GM23248 (cell line): ENCODE results near the gene CASKIN1. TPM values are rescaled to one million over a fixed set of nuclear protein-coding genes. Genes with fewer than 3 reads are reported as not detected.
"Not testable (repeated sequence)": the region's sequence is repeated elsewhere in the genome, so short reads cannot be mapped to it uniquely, and the experiment has no call there.

Experiments used
- DNase-seq: peaks from one replicate; pipeline ENCODE4 v3.0.0-alpha.2; 2015
- H2AFZ ChIP-seq: fragments of 200-600 bp; sonication (generic); 2 replicates; pipeline ENCODE4 v1.6.1; 2016; ENCODE audit warnings: antibody characterized with exemption
- H3F3A ChIP-seq: fragments of 200-600 bp; sonication (generic); 2 replicates; pipeline ENCODE4 v1.6.1; 2016; ENCODE audit warnings: mild to moderate bottlenecking, antibody characterized with exemption, mixed run types; ENCODE audit not compliant: insufficient read depth
- H3K27ac ChIP-seq: fragments of 200-600 bp; sonication (generic); 2 replicates; pipeline ENCODE4 v1.5.1; 2016; ENCODE audit warnings: mild to moderate bottlenecking
- H3K27me3 ChIP-seq: fragments of 200-600 bp; sonication (generic); replicated peaks from 2 replicates; pipeline ENCODE4 v1.6.1; 2016; ENCODE audit warnings: mild to moderate bottlenecking; ENCODE audit not compliant: insufficient read depth
- H3K36me3 ChIP-seq: fragments of 200-600 bp; sonication (generic); 2 replicates; pipeline ENCODE4 v1.6.1; 2016; ENCODE audit warnings: low read depth, mild to moderate bottlenecking
- H3K4me1 ChIP-seq: fragments of 200-600 bp; sonication (generic); 2 replicates; pipeline ENCODE4 v1.6.1; 2016; ENCODE audit warnings: mild to moderate bottlenecking; ENCODE audit not compliant: insufficient read depth
- H3K4me2 ChIP-seq: fragments of 200-600 bp; sonication (generic); one replicate; pipeline ENCODE4 v1.6.1; 2016; ENCODE audit warnings: mild to moderate bottlenecking; ENCODE audit not compliant: unreplicated experiment
- H3K4me3 ChIP-seq: fragments of 200-600 bp; sonication (generic); 2 replicates; pipeline ENCODE4 v1.5.1; 2016; ENCODE audit warnings: mild to moderate bottlenecking
- H3K79me2 ChIP-seq: fragments of 200-600 bp; sonication (generic); 2 replicates; pipeline ENCODE4 v1.6.1; 2016; ENCODE audit warnings: mild to moderate bottlenecking; ENCODE audit not compliant: insufficient read depth
- H3K9ac ChIP-seq: fragments of 200-600 bp; sonication (generic); 2 replicates; pipeline ENCODE4 v1.6.1; 2016; ENCODE audit warnings: mild to moderate bottlenecking
- H3K9me2 ChIP-seq: fragments of 200-600 bp; sonication (generic); 2 replicates; pipeline ENCODE4 v1.6.1; 2016; ENCODE audit warnings: mixed run types, mild to moderate bottlenecking, moderate library complexity; ENCODE audit not compliant: insufficient read depth
- H3K9me3 ChIP-seq: fragments of 200-600 bp; sonication (generic); one replicate; pipeline ENCODE4 v1.6.1; 2017; ENCODE audit warnings: low read depth
- H4K20me1 ChIP-seq: fragments of 200-600 bp; sonication (generic); 2 replicates; pipeline ENCODE4 v1.6.0; 2016; ENCODE audit not compliant: insufficient read depth
- EZH2 ChIP-seq: fragments of 200-600 bp; sonication (generic); IDR thresholded peaks from 2 replicates; pipeline ENCODE4 v1.6.1; 2018; ENCODE audit warnings: antibody characterized with exemption, mild to moderate bottlenecking; ENCODE audit not compliant: insufficient read depth, poor library complexity, severe bottlenecking
- EZH2phosphoT487 ChIP-seq: fragments of 200-600 bp; sonication (generic); IDR thresholded peaks from 2 replicates; pipeline ENCODE4 v1.6.1; 2018; ENCODE audit warnings: antibody characterized with exemption, moderate library complexity, mild to moderate bottlenecking, low read depth; ENCODE audit not compliant: insufficient read depth
- WGBS, 2 experiments: methylation state at CpG; one replicate each; pipeline ENCODE4 v1.1.6; 2015 to 2017; ENCODE audit warnings: low lambda C conversion rate in 2 of 2, low coverage in 1 of 2; ENCODE audit errors: missing lambda C conversion rate in 2 of 2; 5-methylcytosine and 5-hydroxymethylcytosine counted together
- in situ Hi-C: fragments of 300-500 bp; cut with MboI; formaldehyde crosslinking; loops from 2 replicates; pipeline ENCODE4 v1.15.0; 2020
- polyA plus RNA-seq: library from polyadenylated mRNA; unstranded; fragments of >200 nt; fragmentation: Nextera tagmentation; extraction: Ambion mirVana; gene quantifications from 2 replicates; pipeline ENCODE4 v1.2.1, GENCODE V29; 2016
- total RNA-seq: library from RNA; depleted of rRNA; stranded (reverse); fragments of >200 nt; shearing (Covaris generic); gene quantifications from 2 replicates; pipeline ENCODE4 v1.2.3, GENCODE V29; 2014

Gene CASKIN1
- total and polyA plus RNA-seq, 2 experiments from 2014 or later, result not detected

DNA sequence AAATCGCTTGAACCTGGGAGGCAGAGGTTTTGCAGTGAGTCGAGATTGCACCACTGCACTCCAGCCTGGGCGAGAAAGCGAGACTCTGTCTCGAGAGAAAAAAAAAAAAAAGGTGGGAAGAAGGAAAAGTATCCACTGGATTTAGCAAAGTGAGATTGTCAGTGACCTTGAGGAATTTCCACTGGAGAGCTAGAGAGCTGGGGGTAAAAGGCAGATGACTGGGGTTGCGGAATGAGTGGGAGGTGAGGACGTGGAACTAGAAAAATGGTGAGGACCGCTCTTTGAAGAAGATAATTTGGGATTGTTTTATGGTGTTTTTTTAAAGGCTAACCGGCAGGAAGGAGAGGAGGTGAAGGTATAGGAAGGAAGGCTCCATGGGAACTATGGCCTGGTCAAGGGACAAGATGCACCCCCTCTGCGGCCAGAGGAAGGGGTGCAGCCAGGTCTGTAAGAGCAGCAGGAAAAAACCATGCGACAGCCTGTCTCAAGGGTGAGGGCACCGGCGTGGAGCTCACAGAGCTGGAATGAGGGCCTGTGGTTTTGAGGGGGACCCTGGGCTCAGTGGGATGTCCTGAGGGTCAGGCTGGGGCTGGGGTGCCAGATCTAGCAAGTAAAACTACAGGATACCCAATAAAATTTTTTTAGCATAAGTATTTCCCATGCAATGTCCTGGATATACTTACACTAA is 8.2 kb upstream of the CASKIN1 start:
- peaks cover 16% of the 10 kb centered on the region for H3K79me2 ChIP-seq
- in situ Hi-C loops, result no loop called here
- H3K9ac ChIP-seq, result peak overlapping the region; percentile 86
- peak overlapping the region; percentile 93 for H2AFZ ChIP-seq
- H3K27ac ChIP-seq, result peak overlapping the region; percentile 69; the same call in 1 of the 2 replicates
- H3K9me2 ChIP-seq, result no peaks in the 10 kb centered on the region
- H3K4me2 ChIP-seq, result peak overlapping the region; percentile 72
- peak overlapping the region; percentile 83 for H3K4me3 ChIP-seq
- no peaks in the 10 kb centered on the region for H4K20me1 ChIP-seq
- no peaks in the 10 kb centered on the region for H3K36me3 ChIP-seq
- no peaks in the 10 kb centered on the region for H3F3A ChIP-seq
- H3K9me3 ChIP-seq, result no peaks in the 10 kb centered on the region
- DNase-seq, result no peak
- no peak for TF ChIP-seq EZH2
- TF ChIP-seq EZH2phosphoT487, result no peak
- H3K4me1 ChIP-seq, result peaks cover 3% of the 10 kb centered on the region; the same call in 1 of the 2 replicates
- H3K27me3 ChIP-seq, result no peaks in the 10 kb centered on the region
- 72 to 76% methylated on average over 13 of the region's 13 CpGs for WGBS, 2 experiments

GRCh38 chr16:2203119-2203688 is 6.8 kb upstream of the CASKIN1 start:
- H3K9ac ChIP-seq, H3K9me2 ChIP-seq, in situ Hi-C loops, H3K9me3 ChIP-seq, H3K4me1 ChIP-seq, H4K20me1 ChIP-seq, DNase-seq, H3K27ac ChIP-seq, H3K27me3 ChIP-seq, H3K36me3 ChIP-seq, H3K4me2 ChIP-seq, H3F3A ChIP-seq, H2AFZ ChIP-seq, H3K4me3 ChIP-seq: not testable (repeated sequence)
- 84 to 90% methylated on average over 8 of the region's 8 CpGs for WGBS, 2 experiments
- peaks cover 16% of the 10 kb centered on the region for H3K79me2 ChIP-seq

GRCh38 chr16:2200313-2200712 is 3.9 kb upstream of the CASKIN1 start:
- Histone ChIP-seq H3K79me2 (no peaks in the 10 kb centered on the region), H2AFZ (no peak overlapping the region), H3F3A (no peaks in the 10 kb centered on the region), H3K9me3 (no peaks in the 10 kb centered on the region), H3K9me2 (no peaks in the 10 kb centered on the region), H3K4me2 (no peak overlapping the region), H4K20me1 (no peaks in the 10 kb centered on the region), H3K4me1 (no peaks in the 10 kb centered on the region), H3K9ac (no peak overlapping the region), H3K27ac (no peak overlapping the region), H3K36me3 (no peaks in the 10 kb centered on the region), H3K27me3 (peaks cover 20% of the 10 kb centered on the region), H3K4me3 (no peak overlapping the region)
- in situ Hi-C loops, result no loop called here
- no peak for TF ChIP-seq EZH2phosphoT487
- TF ChIP-seq EZH2, result no peak
- 75 to 89% methylated on average over 6 of the region's 6 CpGs for WGBS, 2 experiments
- DNase-seq, result no peak

- no peaks in the 10 kb centered on the region for H3K9me3 ChIP-seq
- H3K27ac ChIP-seq, result no peak overlapping the region
- no peaks in the 10 kb centered on the region for H3K9me2 ChIP-seq
- H3K4me1 ChIP-seq, result no peaks in the 10 kb centered on the region
- no peaks in the 10 kb centered on the region for H4K20me1 ChIP-seq
- H3F3A ChIP-seq, result no peaks in the 10 kb centered on the region
- no peak for DNase-seq
- H3K4me2 ChIP-seq, result no peak overlapping the region
- WGBS, 2 experiments, result 59% methylated on average over 14 of the region's 14 CpGs
- in situ Hi-C loops, result no loop called here
- H3K27me3 ChIP-seq, result peaks cover 27% of the 10 kb centered on the region
- no peak overlapping the region for H3K4me3 ChIP-seq
- no peaks in the 10 kb centered on the region for H3K36me3 ChIP-seq
- no peak overlapping the region for H2AFZ ChIP-seq
- TF ChIP-seq EZH2phosphoT487, result no peak
- TF ChIP-seq EZH2, result no peak
- no peak overlapping the region for H3K9ac ChIP-seq
- H3K79me2 ChIP-seq, result no peaks in the 10 kb centered on the region
These were observed 3.3 kb upstream of the CASKIN1 start for GRCh38 chr16:2199621-2200139.
